KG1 (cell line): Measurements from ENCODE around the gene GOLGA6L6.
"Not testable (repeated sequence)": the region's sequence is repeated elsewhere in the genome, so short reads cannot be mapped to it uniquely, and the experiment has no call there.

ENCODE experiments used
- DNase-seq: peaks from one replicate; lab custom pipeline; 2025; lab: John Stamatoyannopoulos, UW

The GOLGA6L6 gene, protein sequence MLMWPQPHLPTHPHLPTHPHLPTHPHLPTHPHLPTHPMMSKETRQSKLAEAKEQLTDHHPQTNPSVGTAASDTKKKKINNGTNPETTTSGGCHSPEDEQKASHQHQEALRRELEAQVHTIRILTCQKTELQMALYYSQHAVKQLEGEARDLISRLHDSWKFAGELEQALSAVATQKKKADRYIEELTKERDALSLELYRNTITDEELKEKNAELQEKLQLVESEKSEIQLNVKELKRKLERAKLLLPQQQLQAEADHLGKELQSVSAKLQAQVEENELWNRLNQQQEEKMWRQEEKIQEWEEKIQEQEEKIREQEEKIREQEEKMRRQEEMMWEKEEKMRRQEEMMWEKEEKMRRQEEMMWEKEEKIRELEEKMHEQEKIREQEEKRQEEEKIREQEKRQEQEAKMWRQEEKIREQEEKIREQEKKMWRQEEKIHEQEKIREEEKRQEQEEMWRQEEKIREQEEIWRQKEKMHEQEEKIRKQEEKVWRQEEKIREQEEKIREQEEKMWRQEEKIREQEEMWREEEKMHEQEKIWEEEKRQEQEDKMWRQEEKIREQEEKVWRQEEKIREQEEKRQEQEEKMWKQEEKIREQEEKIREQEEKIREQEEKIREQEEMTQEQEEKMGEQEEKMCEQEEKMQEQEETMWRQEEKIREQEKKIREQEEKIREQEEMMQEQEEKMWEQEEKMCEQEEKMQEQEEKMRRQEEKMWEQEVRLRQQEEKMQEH

DNA sequence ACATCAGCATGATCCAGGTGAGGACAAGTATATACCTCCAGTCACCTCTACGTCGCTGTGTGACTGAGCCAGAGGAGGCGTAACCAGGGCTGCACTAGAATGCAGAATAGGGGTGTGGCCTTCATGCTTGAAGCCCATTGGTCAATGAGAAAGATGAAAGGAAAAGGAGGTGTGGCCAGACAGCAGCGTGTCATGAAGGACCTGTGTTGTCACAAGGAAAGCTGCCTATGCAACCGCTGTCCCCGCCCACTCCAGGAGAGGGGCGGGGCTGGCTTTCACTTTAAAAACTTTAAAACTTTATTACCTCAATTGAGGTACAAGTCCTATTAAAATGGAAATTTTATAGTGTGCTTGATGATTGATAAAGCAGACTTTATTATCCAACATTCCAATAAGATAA is at the start of gene GOLGA6L6:
GOLGA6L6 (minus strand) TSS at position 101 of the 400 bp plus-strand sequence; CDS start at position 10, 91 bp downstream.
- DNase-seq: not testable (repeated sequence)

DNA sequence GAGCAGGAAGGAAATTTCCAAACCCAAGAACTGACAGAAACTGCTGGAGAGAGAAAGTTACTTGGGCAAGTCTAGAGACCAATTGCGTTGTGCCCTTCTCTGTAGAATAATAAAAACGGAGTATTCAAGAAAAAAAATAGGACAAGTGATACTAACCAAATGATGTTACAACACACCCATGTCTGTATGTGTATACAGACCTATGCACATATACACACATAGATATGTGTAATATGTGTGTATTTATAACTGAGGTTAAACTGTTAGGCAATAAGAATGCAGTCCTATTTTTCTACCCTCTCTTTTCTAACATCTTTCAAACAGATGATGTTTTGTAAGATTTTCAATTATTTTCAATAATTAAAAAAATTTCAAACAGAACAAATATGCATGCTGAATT is 48.5 kb upstream of the GOLGA6L6 start:
- DNase-seq: not testable (repeated sequence)

DNA sequence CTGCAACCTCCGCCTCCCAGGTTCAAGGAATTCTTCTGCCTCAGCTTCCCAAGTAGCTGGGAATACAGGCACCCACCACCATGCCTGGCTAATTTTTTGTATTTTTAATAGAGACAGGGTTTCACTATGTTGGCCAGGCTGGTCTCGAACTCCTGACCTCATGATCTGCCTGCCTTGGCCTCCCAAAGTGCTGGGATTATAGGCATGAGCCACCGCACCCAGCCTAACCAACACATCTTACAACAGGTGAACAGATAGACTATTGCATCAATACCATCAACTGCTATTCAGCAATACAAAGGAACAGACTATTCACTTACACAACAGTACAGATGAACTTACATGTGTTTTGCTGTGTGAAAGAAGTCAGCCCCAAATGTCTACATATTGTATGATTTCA is 45.2 kb upstream of the GOLGA6L6 start:
- not testable (repeated sequence) for DNase-seq

DNA sequence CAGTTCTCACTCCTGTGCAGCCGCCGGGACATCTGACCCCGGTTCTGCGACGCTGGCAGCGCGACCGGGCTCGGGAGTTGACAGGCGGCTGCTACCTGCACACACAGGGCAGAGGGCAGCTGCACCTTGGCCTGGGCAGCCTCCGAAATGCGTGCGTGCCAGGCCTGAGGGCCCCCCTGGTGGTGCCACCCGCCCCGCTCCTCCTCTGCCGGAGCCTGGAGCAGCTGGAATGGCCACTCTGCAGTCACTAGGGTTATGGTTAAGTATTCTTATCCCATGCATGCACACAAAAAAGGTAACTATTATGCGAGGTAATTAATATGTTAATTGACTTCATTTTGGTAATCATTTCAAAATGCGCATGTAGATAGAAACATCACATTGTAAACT is 41.1 kb upstream of the GOLGA6L6 start:
- DNase-seq: not testable (repeated sequence)

DNA sequence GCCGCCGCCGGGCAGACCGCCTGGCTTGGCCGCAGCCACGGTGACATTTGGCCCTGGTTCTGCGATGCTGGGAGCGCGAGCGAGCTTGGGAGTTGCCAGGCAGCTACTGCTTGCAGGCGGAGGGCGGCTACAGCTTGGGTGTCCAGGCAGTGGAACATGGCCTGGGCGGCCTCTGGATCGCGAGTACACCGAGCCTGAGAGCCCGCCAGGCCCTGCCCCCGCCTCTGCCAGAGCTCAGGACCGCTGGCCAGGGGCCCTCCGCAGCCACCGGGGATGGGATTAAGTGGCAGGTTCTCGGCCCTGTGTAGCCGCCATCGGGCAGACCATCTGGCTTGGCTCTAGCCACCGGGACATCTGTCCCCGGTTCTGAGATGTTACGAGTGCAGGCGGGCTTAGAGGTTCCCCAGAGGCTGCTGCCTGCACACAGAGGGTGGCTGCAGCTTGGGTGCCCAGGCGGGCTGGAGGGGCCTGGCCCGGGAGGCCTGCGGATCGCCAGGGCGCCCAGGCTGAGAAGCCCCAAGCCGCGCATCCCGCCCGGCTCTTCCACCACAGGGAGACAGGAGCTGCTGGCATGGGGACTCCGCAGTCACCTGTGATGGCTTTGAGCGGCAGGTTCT is 40.6 kb upstream of the GOLGA6L6 start:
- DNase-seq: not testable (repeated sequence)

DNA sequence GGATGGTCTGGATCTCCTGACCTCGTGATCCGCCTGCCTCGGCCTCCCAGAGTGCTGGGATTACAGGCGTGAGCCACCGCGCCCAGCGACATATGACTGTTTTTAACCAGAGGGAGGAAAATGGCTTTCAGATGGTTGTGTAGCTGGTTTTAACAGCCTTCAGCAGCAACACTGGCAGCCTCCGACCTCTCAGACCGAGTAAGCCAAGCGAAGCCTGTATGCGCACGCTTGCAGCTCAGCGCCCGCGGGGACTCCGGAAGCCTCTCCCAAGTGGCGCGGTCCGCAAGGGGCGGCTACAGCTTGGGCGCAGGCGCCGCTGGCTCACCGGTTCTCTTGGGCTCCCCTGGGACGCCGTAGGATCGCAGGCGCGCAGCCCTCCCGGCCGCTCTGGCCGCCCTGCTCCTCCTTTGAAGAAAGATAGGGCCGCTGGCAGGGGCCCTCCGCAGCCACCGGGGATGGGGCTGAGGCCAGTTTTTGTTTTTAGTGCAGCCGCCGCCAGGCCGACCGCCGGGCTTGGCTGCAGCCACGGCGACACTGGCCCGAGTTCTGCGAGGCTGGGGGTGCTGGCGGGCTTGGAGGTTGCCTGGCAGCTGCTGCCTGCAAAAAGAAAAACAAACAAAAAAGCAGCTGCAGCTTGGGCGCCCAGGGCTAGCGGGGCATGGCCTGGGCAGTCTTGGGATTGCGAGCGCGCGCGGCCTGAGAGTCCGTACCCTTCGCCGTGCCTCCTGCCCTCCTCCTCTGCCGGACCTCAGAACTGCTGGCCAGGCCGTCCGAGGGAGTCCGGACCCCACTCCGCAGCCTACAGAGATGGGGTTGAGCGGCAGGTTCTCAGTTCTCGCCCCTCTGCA is 39.9 kb upstream of the GOLGA6L6 start:
- not testable (repeated sequence) for DNase-seq

DNA sequence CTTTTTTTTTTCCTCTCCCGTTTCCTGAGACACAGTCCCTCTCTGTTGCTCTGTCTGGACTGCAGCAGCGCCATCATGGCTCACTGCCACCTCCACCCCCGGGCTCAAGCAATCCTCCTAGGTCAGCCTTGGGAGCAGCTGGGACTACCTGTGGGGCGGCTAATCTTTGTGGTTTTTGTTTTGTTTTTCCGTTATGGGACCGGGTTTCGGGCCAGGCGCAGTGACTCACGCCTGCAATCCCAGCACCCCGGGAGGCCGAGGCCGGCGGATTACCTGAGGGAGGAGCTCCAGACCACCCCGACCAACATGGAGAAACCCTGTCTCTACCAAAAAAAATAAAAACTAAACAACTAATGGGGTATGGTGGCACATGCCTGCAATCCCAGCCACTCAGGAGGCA is 38.1 kb upstream of the GOLGA6L6 start:
- DNase-seq: not testable (repeated sequence)

DNA sequence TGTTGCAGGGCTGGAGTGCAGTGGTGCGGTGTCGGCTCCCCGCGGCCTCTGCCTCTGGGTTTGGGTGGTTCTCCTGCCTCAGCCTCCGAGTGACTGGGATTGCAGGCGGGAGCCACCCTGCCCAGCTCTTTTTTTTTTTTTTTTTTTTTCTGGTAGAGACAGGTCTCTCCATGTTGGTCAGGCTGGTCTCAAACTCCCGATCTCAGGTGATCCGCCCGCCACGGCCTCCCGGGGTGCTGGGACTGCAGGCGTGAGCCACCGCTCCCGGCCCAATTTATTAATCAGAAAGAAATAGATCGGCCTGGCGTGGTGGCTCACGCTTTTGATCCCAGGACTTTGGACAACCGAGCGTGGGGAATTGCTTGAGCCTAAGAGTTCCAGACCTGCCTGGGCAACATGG is 9.7 kb upstream of the GOLGA6L6 start:
- not testable (repeated sequence) for DNase-seq

DNA sequence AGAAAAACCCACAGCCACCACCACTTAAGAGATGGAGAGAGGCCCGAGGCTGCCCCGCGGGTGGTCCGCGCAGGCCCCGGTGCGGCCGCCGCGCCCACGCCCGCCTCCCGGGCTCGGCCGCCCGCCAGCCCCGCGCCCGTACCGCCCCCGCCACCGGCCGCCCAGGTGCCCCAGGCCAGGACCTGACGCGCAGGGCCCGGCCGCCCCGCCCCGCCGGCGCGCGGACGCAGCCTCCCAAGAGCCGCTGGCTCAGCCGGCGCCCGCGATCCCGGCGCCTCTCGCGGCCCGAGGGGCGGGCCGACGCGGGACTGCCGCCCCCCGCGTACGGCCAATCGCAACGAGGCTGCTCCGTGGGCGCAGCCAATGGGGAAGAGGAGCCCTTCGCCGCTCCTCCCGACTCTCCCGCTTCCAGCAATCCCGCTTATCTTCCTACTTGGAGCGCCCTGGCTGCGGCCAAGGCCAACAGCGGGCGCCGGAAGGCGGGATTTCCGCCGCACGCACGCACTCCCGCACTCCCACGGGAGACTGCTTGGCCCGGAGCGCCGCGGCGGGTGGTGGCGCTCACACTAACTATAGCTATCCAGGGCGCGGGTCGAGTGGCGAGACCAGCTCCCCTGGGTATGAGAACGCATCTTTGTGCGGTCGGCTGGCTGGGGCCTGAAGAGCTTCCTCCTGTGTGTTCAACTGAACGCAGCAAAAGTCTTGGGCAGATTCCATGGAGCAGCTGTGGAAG is 35.5 kb downstream of the GOLGA6L6 start:
- not testable (repeated sequence) for DNase-seq

DNA sequence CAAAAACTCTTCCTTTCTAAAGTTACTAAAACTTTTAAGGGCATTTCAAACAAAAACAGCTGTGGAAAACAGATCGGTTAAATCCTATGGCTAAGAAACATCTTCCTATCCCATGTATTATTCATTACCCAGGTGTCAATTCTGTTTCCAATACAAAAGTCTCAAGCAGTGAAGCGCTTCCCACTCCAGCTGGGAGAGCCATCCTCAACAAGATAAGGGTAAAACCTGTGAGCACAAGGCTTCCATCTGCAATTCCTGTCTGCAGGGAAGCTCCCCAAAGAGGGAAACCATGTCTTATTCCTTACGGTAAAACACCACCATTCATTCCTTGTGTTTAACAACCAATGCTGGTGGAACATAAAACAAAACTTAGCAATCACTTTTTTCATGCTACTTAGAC is 38.8 kb downstream of the GOLGA6L6 start:
- DNase-seq: not testable (repeated sequence)

DNA sequence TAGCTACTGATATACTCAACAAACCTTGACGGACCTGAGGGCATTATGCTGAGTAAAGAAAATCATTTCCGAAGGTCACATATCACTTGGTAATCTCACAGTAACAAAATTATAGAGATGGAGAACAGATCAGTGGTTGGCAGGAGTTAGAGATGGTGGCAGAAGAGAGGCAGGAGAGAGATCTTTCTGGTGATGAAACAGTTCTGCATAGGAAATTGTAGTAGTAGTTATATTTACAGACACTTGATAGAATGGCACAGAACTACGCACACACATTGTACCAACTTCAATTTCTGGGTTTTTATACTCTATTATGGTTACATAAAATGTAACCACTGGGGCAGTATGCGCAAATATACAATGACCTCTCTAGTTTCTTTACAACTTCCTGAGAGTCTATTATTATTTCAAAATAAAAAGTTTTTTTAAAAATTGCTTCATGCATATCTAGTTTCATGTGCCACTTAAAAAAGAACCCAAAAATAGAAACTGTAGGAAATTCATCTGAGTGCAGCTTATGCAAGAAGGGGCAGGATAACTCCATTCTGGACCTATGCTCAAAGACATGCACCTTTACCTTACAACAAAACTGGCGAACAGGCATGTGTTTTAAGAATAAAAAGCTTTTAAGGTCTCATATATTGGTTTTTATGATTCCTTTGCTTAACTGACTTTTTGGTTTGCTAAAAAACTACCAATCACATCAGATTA is 39.9 kb downstream of the GOLGA6L6 start:
- not testable (repeated sequence) for DNase-seq

DNA sequence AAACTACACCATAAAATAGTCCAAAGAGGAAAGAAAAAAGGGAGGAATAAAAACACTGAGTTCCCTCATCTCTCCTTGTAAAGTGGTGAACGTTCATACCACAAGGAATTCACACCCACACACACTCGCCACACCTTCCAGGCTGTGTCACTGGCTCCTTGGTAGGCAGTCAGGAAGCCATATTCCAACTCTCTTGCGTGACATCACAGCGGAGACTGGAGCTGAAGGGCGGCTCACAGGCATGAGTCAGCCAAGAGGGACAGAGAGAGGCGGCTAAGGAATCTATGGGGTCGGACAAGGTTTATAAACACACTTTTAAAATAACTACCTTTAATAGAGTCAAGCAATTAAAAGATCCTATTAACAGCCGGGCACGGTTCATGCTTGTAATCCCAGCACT is 43.8 kb downstream of the GOLGA6L6 start:
- not testable (repeated sequence) for DNase-seq

DNA sequence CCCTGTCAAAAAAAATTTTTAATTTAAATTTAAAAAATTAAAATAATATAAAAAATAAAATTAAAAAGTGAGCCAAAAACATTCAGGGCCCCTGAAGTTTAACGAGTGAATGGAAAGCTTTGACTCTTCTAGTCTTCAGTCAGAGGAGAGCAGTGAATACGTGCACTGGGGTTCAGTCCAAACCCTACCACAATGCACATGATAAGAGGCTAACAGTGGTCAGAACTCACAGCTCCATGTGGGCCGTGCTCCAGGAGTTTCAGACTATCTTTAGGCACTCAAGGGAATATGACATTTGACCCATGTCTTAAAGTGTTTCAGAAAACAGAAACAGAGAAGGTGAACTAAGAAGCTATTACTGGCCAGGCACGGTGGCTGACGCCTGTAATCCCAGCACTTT is 48.6 kb downstream of the GOLGA6L6 start:
- not testable (repeated sequence) for DNase-seq

DNA sequence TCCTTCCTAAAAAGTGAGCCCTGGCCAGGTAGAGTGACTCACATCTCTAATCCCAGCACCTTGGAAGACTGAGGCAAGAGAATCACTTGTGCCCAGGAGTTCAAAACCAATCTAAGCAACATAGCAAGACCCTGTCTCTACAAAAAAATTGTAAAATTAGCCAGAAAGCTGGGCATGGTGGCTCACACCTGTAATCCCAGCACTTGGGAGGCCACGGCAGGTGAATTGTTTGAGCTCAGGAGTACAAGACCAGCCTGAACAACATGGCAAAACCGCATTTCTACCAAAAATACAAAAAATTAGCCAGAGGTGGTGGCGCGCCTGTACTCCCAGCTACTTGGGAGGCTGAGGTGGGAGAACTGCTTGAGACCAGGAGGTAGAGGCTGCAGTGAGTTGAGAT is 49.0 kb downstream of the GOLGA6L6 start:
- not testable (repeated sequence) for DNase-seq

DNA sequence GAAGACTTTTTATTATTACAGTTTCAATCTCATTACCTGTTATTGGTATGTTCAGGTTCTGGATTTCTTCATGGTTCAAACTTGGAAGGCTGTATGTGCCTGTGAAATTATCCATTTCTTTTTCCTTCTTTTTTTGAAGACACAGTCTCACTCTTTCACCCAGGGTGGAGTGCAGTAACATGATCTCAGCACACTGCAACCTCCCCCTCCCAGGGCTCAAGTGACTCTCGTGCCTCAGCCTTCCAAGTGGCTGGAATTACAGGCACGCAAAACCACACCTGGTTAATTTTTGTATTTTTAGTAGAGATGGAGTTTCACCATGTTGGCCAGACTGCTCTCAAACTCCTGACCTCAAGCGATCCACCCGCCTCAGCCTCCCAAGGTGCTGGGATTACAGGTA is 52.3 kb downstream of the GOLGA6L6 start:
- not testable (repeated sequence) for DNase-seq
